ENCODE data around the gene ACTR2.

DNA sequence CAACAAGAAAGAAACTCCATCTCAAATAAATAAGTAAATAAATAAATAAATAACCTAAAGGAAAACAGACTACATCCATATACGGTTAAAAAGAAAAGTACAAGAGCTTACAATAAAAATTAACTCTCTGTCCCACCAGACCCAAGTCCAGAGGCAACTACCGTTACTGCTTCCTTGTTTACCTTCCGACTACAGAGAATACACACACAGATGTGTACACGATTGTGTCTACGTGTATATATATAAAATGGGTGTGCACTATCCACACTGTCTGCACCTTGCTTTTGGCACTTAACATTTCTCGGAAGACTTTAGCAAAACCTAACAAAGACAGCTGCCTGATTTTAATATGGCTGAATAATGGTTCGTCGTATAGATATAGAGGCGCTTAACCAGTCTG lies 69.9 kb downstream of the ACTR2 start:
- TF ChIP-seq, protein P1, sequence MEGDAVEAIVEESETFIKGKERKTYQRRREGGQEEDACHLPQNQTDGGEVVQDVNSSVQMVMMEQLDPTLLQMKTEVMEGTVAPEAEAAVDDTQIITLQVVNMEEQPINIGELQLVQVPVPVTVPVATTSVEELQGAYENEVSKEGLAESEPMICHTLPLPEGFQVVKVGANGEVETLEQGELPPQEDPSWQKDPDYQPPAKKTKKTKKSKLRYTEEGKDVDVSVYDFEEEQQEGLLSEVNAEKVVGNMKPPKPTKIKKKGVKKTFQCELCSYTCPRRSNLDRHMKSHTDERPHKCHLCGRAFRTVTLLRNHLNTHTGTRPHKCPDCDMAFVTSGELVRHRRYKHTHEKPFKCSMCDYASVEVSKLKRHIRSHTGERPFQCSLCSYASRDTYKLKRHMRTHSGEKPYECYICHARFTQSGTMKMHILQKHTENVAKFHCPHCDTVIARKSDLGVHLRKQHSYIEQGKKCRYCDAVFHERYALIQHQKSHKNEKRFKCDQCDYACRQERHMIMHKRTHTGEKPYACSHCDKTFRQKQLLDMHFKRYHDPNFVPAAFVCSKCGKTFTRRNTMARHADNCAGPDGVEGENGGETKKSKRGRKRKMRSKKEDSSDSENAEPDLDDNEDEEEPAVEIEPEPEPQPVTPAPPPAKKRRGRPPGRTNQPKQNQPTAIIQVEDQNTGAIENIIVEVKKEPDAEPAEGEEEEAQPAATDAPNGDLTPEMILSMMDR (IDR thresholded peaks at IDR 0.05) = no peak
- no peak for TF ChIP-seq POLR2A (IDR thresholded peaks at IDR 0.05)
